Stimulated activated CD4-positive, alpha-beta T cell treated with anti-CD3 and anti-CD28 coated beads, Interleukin-12 subunit alpha, Interleukin-12 subunit beta, amount 100 ng/mL, for 4 hours (primary cell): ENCODE data around the gene CAMKMT.

Source experiments
- DNase-seq: peaks from one replicate; pipeline ENCODE4 v3.0.0-alpha.2; 2020

Gene CAMKMT

GRCh38 chr2:44810892-44811530, 449.3 kb downstream of the CAMKMT start:
- no peak for DNase-seq

GRCh38 chr2:44813165-44813564, 451.4 kb downstream of the CAMKMT start:
- no peak for DNase-seq

DNA sequence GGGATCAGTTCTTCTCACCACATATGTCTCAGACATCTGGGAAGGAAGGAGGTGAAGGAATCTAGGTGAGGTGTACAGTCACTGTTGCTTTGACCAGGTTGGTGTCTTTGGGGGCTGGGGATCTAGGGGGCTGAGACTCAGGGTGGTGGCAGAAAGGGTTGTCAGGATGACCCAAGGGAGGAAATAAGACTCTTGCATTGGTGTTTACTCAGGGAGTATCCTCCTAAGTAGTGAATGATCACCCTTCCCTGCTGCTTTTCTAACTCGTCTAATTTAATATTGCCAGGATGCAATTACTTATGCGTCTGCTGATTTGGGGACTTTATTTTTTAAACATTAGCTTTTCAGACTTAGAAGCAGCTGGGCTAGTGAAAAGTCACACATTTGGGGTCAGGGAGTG, 451.9 kb downstream of the CAMKMT start:
- DNase-seq, result no peak

- DNase-seq, result no peak
Observed at GRCh38 chr2:44817256-44817655, 455.5 kb downstream of the CAMKMT start.

DNA sequence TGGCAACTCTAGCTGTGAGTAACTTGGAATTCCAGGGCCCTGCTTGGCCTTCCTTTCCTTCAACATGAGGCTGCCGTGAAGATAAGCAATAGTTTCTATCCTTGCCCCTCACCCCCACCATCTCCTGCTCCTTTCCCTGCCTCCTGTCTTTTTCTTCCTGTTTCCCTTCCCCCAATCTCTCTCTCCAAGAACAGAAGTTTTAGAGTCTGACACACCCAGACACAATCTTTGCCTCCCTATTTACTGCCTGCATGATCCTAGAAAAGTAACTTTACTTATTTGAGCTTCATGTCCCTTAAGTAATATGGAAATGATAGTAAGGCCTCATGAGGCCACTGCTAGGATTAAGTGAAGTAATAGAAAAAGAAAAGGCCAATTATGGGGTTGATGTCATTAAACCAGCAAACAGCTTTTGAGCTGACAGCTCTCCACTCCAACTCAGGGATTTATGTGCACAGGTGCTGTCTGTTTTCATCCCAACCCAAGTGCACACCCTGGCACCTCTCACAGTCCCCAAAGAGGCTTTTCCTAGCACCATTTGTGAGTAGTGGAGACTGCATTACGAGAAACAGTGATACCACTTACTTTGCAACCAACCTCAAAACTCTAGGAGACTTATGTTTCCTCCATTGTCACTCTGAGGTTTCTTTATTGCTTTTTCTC, 456.1 kb downstream of the CAMKMT start:
- no peak for DNase-seq

- no peak for DNase-seq
Observed at GRCh38 chr2:44819061-44819460, 457.3 kb downstream of the CAMKMT start.

DNA sequence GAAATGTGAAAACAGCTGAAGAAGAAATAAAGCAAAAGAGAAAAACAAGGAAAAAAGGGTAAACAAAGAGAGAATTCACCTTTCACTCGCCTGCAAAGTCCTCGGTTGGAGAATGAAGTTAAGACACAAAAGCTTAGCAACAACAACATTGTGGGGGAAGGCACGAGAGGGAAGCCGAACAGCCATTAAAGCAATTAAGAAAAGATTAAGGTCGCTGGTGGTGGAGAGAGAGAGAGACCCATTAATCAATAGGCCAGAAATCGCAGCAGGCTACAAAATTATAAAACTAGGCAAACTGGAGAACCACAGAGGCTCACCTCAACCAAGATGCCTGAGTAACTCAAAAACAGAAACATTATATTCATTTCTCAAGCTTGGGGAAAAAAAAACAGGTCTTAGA, 459.8 kb downstream of the CAMKMT start:
- DNase-seq, result no peak

DNA sequence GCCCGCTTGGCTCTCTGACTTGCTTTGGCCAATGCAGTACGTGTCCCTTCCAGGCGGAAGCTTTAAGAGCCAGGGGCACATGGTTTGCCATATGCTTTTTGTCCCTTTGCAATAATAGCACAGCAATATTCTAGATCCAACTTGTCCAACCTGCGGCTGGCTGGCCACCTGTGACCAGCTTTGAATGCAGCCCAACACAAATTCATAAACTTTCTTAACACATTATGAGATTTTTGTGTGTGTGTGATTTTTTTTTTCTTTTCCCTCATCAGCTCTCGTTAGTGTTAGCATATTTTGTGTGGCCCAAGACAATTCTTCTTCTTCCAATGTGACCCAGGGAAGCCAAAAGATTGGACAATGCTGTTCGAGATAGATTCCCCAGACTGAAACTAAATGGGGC, 460.4 kb downstream of the CAMKMT start:
- no peak for DNase-seq
